ENCODE results near the gene ISCU.

The ISCU gene

DNA sequence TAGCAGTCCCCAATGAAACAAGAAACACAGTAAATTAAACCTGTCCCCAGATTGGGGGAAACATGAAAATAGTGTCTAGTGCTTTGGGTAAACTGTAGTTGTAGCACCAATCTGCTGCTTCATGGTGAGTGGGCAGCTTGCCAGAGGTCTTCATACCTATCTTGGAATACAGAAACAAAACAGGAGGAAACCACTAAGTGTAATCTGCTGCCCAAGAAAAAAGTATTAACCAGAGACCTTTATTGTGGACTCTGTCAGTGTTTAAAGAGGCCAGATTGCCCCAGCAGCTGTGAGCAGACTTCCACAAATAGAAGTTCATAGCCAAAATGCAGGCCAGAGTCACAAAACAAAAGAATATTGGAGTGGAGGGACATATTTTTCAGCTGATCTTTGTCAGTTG, 2.3 kb downstream of the ISCU start:
- Histone ChIP-seq H3K9me3 (ENCODE audit: low read depth, low read length) (no peaks in the 10 kb centered on the region), H3K9ac (ENCODE audit: insufficient read length) (peak overlapping the region; percentile 37), H3K36me3 (ENCODE audit: insufficient read depth, low read length) (peaks cover 57% of the 10 kb centered on the region), H3K27ac (peak overlapping the region; percentile 38; the same call in 1 of the 2 replicates), H3K4me3 (no peak overlapping the region)
- DNase-seq (ENCODE audit: low read depth, low spot score), result no peak
- TF ChIP-seq FOXP2 (optimal IDR thresholded peaks at IDR 0.05; ENCODE audit: control extremely low read depth, extremely low read length, insufficient read depth), result no peak
- no peak for TF ChIP-seq EZH2 (IDR thresholded peaks at IDR 0.05)
- TF ChIP-seq POLR2AphosphoS5 (IDR thresholded peaks at IDR 0.05; ENCODE audit: borderline replicate concordance, low read depth, low read length), result no peak

GRCh38 chr12:108565146-108565545, 2.8 kb downstream of the ISCU start:
- no peaks in the 10 kb centered on the region for H3K9me3 ChIP-seq (ENCODE audit: low read depth, low read length)
- peak overlapping the region; percentile 37 for H3K9ac ChIP-seq (ENCODE audit: insufficient read length)
- H3K4me3 ChIP-seq, result no peak overlapping the region
- H3K27ac ChIP-seq, result peak overlapping the region; percentile 38
- TF ChIP-seq FOXP2 (optimal IDR thresholded peaks at IDR 0.05; ENCODE audit: control extremely low read depth, extremely low read length, insufficient read depth) (no peak), POLR2AphosphoS5 (IDR thresholded peaks at IDR 0.05; ENCODE audit: borderline replicate concordance, low read depth, low read length) (no peak), EZH2 (IDR thresholded peaks at IDR 0.05) (no peak)
- DNase-seq (ENCODE audit: low read depth, low spot score), result no peak
- H3K36me3 ChIP-seq (ENCODE audit: insufficient read depth, low read length), result peaks cover 59% of the 10 kb centered on the region

DNA sequence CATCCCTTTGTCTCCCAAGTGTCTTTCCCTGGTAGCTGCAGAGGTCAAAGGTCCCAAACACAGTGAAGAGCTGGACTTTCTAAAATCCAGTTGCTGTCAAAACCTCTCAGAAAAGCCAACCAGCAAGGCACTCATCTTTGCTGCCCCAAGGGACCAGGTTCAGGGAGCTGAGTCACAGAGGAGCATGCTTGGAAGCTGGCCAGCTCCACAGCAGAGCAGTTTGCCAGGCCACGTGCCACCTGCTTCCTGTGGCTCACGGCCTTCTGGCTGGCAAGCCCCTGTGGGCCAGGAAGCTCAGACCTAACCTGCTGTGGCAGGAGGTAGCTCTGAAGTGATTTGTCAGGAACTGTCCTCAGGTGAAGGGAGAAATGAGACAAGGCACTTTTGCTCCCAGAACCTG, 3.6 kb downstream of the ISCU start:
- peaks cover 59% of the 10 kb centered on the region for H3K36me3 ChIP-seq (ENCODE audit: insufficient read depth, low read length)
- DNase-seq (ENCODE audit: low read depth, low spot score), result no peak
- TF ChIP-seq FOXP2 (optimal IDR thresholded peaks at IDR 0.05; ENCODE audit: control extremely low read depth, extremely low read length, insufficient read depth), result no peak
- no peak for TF ChIP-seq EZH2 (IDR thresholded peaks at IDR 0.05)
- no peak for TF ChIP-seq POLR2AphosphoS5 (IDR thresholded peaks at IDR 0.05; ENCODE audit: borderline replicate concordance, low read depth, low read length)
- H3K9me3 ChIP-seq (ENCODE audit: low read depth, low read length), result no peaks in the 10 kb centered on the region
- H3K9ac ChIP-seq (ENCODE audit: insufficient read length), result peak overlapping the region; percentile 37
- H3K4me3 ChIP-seq, result no peak overlapping the region
- peak overlapping the region; percentile 65 for H3K27ac ChIP-seq

DNA sequence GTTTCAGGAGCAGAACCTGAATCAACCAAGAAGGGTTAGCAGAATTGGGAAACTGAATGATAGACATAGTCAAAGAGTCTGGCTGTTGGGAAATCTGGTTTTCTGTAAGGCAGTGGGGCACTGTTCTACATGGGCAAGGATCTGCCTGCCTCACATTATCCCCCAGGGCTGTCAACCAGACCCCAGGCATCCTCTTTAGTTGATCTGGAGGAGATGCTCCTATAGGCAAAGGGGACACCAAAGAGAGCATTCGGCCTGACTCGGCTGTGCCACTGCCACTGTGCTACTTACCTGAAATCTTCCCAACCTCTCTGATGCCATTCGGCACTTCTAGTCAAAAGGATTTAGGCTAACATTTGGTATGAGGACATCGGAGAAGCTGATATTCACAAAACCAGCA, 4.1 kb downstream of the ISCU start:
- no peak for DNase-seq (ENCODE audit: low read depth, low spot score)
- Histone ChIP-seq H3K27ac (peak overlapping the region; percentile 65), H3K36me3 (ENCODE audit: insufficient read depth, low read length) (peaks cover 59% of the 10 kb centered on the region), H3K9me3 (ENCODE audit: low read depth, low read length) (no peaks in the 10 kb centered on the region), H3K9ac (ENCODE audit: insufficient read length) (peak overlapping the region; percentile 37), H3K4me3 (no peak overlapping the region)
- no peak for TF ChIP-seq EZH2 (IDR thresholded peaks at IDR 0.05)
- no peak for TF ChIP-seq POLR2AphosphoS5 (IDR thresholded peaks at IDR 0.05; ENCODE audit: borderline replicate concordance, low read depth, low read length)
- TF ChIP-seq FOXP2 (optimal IDR thresholded peaks at IDR 0.05; ENCODE audit: control extremely low read depth, extremely low read length, insufficient read depth), result no peak

DNA sequence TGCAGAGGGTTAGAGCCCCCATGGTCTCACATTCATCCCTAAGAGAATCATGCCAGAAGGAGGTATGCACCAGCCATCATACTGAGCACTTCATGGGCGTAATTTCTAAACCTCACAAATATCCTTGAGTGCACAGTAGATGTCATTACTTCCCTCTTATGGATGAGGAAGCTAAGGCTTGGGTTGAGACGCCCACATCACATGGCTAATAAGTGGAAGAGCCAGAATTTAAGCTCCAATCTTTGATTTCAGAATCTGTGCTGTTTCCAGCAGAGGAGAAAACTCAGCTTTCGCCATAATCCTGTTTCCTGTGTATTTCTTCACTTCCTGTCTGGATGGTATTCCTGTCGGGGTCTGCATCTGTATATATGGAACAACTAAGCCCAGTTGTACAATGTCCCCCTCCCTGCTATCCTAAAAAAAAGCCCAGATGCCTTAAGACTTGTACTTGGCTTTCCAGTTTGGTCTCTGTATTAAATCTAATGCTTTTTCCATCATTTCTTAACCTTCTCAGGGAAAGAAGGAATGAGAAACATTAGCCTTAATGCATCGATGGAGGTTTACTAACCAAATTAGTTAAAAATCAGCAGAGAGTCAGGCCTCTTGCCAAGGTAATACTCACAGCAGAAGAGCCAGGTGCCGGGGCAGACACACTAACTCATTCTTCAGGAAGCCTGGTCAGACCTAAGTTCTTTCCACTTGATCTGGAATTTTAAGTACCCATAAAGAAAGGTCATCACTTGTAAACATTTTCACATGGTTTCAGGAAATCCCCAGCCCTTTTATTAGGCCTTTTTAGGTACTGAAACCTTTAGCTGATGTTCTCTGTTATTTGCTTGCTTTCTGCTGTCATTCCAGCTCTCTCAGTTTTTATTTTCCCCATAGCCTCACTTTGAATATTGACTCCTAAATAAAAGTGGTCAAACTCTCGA, 5.3 kb downstream of the ISCU start:
- DNase-seq (ENCODE audit: low read depth, low spot score), result no peak
- H3K4me3 ChIP-seq, result no peak overlapping the region
- H3K27ac ChIP-seq, result peak overlapping the region; percentile 65
- no peaks in the 10 kb centered on the region for H3K9me3 ChIP-seq (ENCODE audit: low read depth, low read length)
- no peak overlapping the region for H3K9ac ChIP-seq (ENCODE audit: insufficient read length)
- TF ChIP-seq FOXP2 (optimal IDR thresholded peaks at IDR 0.05; ENCODE audit: control extremely low read depth, extremely low read length, insufficient read depth), result no peak
- TF ChIP-seq POLR2AphosphoS5 (IDR thresholded peaks at IDR 0.05; ENCODE audit: borderline replicate concordance, low read depth, low read length), result no peak
- peaks cover 59% of the 10 kb centered on the region for H3K36me3 ChIP-seq (ENCODE audit: insufficient read depth, low read length)

DNA sequence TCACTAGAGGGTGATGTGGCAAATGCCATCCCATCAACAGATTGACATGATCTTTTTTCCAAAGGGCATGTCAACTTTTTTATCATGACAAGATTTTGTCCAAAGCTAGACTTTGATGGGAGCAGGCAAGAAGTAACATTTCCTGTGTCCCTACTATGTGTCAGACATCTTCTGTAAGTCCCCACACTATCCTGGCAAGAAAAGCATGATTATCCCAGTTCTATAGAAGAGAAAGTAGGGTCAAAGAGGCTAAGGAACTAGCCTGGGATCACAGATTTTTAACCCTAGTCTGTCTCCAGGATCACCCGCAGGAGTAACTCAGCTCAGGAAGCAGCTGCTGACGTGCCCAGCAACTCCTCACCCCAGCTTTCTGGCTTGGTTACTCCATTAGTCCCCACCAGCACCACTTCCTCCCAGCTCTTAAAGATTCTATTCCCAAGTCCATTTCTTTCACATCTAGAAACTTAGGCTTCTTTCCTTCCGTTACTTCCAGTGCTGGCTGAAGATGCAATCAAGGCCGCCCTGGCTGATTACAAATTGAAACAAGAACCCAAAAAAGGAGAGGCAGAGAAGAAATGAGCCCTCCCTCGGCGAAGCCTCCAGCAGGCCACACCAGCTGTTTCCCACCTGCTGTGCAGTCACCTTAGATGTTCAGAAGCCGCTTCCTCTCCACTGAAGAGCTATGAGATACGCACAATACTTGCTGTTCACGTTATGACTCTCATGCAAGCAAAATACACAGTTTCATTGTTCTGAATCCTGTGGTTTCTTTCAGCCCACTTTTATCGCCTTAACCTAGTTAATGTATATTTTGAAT, 6.2 kb downstream of the ISCU start:
- Histone ChIP-seq H3K36me3 (ENCODE audit: insufficient read depth, low read length) (peaks cover 59% of the 10 kb centered on the region), H3K9ac (ENCODE audit: insufficient read length) (no peak overlapping the region)

GRCh38 chr12:108570743-108571608, 8.6 kb downstream of the ISCU start:
- no peak for DNase-seq (ENCODE audit: low read depth, low spot score)
- H3K4me3 ChIP-seq, result no peak overlapping the region
- no peaks in the 10 kb centered on the region for H3K9me3 ChIP-seq (ENCODE audit: low read depth, low read length)
- TF ChIP-seq POLR2AphosphoS5 (IDR thresholded peaks at IDR 0.05; ENCODE audit: borderline replicate concordance, low read depth, low read length) (no peak), FOXP2 (optimal IDR thresholded peaks at IDR 0.05; ENCODE audit: control extremely low read depth, extremely low read length, insufficient read depth) (no peak), EZH2 (IDR thresholded peaks at IDR 0.05) (no peak)
- peaks cover 36% of the 10 kb centered on the region for H3K36me3 ChIP-seq (ENCODE audit: insufficient read depth, low read length)
- H3K9ac ChIP-seq (ENCODE audit: insufficient read length), result no peak overlapping the region
- H3K27ac ChIP-seq, result no peak overlapping the region

More for the DNA sequence above, 6.2 kb downstream of the ISCU start:
- DNase-seq (ENCODE audit: low read depth, low spot score), result no peak
- H3K27ac ChIP-seq, result peak overlapping the region; percentile 65
- H3K9me3 ChIP-seq (ENCODE audit: low read depth, low read length), result no peaks in the 10 kb centered on the region
- TF ChIP-seq FOXP2 (optimal IDR thresholded peaks at IDR 0.05; ENCODE audit: control extremely low read depth, extremely low read length, insufficient read depth), result no peak
- no peak for TF ChIP-seq POLR2AphosphoS5 (IDR thresholded peaks at IDR 0.05; ENCODE audit: borderline replicate concordance, low read depth, low read length)
- no peak for TF ChIP-seq EZH2 (IDR thresholded peaks at IDR 0.05)
- no peak overlapping the region for H3K4me3 ChIP-seq

Measured in SK-N-MC (cell line).